Liver (tissue), 9 donors: ENCODE results near the gene CTNNBL1. TPM values are rescaled to one million over a fixed set of nuclear protein-coding genes. Genes with fewer than 3 reads are reported as not detected.

Experiments
- DNase-seq: peaks from one replicate; pipeline ENCODE4 v3.0.0-alpha.2; 2017; ENCODE audit warnings: low spot score
- H3K27ac ChIP-seq, 2 donors: one replicate each; pipeline ENCODE4 v1.7.0; 2013; ENCODE audit warnings: inconsistent platforms in 2 of 2, low read length in 2 of 2, control low read depth in 1 of 2, low read depth in 1 of 2, mild to moderate bottlenecking in 1 of 2
- H3K27me3 ChIP-seq, 4 donors: one replicate each; pipeline versions ENCODE4 v1.6.1 to v1.7.0; 2013; ENCODE audit warnings: low read length in 3 of 4, inconsistent platforms in 1 of 4, mild to moderate bottlenecking in 1 of 4, moderate library complexity in 1 of 4; ENCODE audit not compliant: control insufficient read depth in 4 of 4, insufficient read depth in 4 of 4
- H3K36me3 ChIP-seq, 4 donors: one replicate each; pipeline versions ENCODE4 v1.6.1 to v1.7.0; 2013; ENCODE audit warnings: low read length in 3 of 4, mild to moderate bottlenecking in 3 of 4, low read depth in 1 of 4, moderate library complexity in 1 of 4; ENCODE audit not compliant: control insufficient read depth in 4 of 4, insufficient read depth in 3 of 4
- H3K4me1 ChIP-seq, 4 donors: one replicate each; pipeline versions ENCODE4 v1.6.1 to v1.7.0; 2013; ENCODE audit warnings: low read length in 3 of 4, mild to moderate bottlenecking in 3 of 4, moderate library complexity in 1 of 4; ENCODE audit not compliant: control insufficient read depth in 4 of 4, insufficient read depth in 4 of 4
- H3K4me3 ChIP-seq, 3 donors: one replicate each; pipeline versions ENCODE4 v1.6.1 to v1.7.0; 2013; ENCODE audit warnings: low read length in 3 of 3, control low read depth in 1 of 3, low read depth in 1 of 3, mild to moderate bottlenecking in 1 of 3
- H3K9ac ChIP-seq, 2 donors: one replicate each; pipeline ENCODE4 v1.7.0; 2013; ENCODE audit warnings: low read length in 2 of 2, mild to moderate bottlenecking in 2 of 2, moderate library complexity in 2 of 2, control low read depth in 1 of 2, low read depth in 1 of 2
- H3K9me3 ChIP-seq, 4 donors: one replicate each; pipeline versions ENCODE4 v1.6.1 to v1.7.0; 2013; ENCODE audit warnings: low read length in 3 of 4; ENCODE audit not compliant: control insufficient read depth in 4 of 4
- CTCF ChIP-seq: fragments of 150-350 bp; IDR thresholded peaks from 2 replicates; pipeline ENCODE4 v1.5.1; 2017; ENCODE audit warnings: improper control_type of control experiment, low read depth, low read length; ENCODE audit not compliant: missing input control
- EGR1 ChIP-seq, 2 donors: IDR thresholded peaks; 2 replicates each; pipeline ENCODE4 v1.6.1; 2016 to 2018; ENCODE audit warnings: antibody characterized with exemption in 2 of 2, low read depth in 2 of 2
- FOXA1 ChIP-seq: IDR thresholded peaks from 2 replicates; pipeline ENCODE4 v1.6.1; 2016; ENCODE audit warnings: antibody characterized with exemption
- FOXA2 ChIP-seq: IDR thresholded peaks from 2 replicates; pipeline ENCODE4 v1.6.1; 2016; ENCODE audit warnings: antibody characterized with exemption
- HNF4A ChIP-seq, 2 donors: conservative IDR thresholded peaks; 2 replicates each; pipeline ENCODE4 v1.6.1; 2016; ENCODE audit warnings: antibody characterized with exemption in 2 of 2, mild to moderate bottlenecking in 2 of 2
- JUND ChIP-seq, 2 donors: IDR thresholded peaks; 2 replicates each; pipeline ENCODE4 v1.6.1; 2016; ENCODE audit warnings: antibody characterized with exemption in 2 of 2
- MAX ChIP-seq: IDR thresholded peaks from 2 replicates; pipeline ENCODE4 v1.6.1; 2016; ENCODE audit warnings: antibody characterized with exemption
- NR2F2 ChIP-seq: IDR thresholded peaks from 2 replicates; pipeline ENCODE4 v1.6.1; 2016; ENCODE audit warnings: antibody characterized with exemption
- RAD21 ChIP-seq, 2 donors: IDR thresholded peaks; 2 replicates each; pipeline ENCODE4 v1.6.1; 2016; ENCODE audit warnings: antibody characterized with exemption in 2 of 2, mild to moderate bottlenecking in 2 of 2
- RXRA ChIP-seq, 2 donors: IDR thresholded peaks; 2 replicates each; pipeline ENCODE4 v1.6.1; 2017 to 2018; ENCODE audit warnings: antibody characterized with exemption in 2 of 2, mild to moderate bottlenecking in 1 of 2
- SP1 ChIP-seq: IDR thresholded peaks from 2 replicates; pipeline ENCODE4 v1.6.1; 2018; ENCODE audit warnings: antibody characterized with exemption, mild to moderate bottlenecking
- YY1 ChIP-seq: IDR thresholded peaks from 2 replicates; pipeline ENCODE4 v1.6.1; 2016; ENCODE audit warnings: antibody characterized with exemption, mild to moderate bottlenecking
- ZBTB33 ChIP-seq: IDR thresholded peaks from 2 replicates; pipeline ENCODE4 v1.6.1; 2016; ENCODE audit warnings: antibody characterized with exemption
- WGBS: extraction: QIAGEN DNeasy Blood & Tissue Kit; methylation state at CpG from one replicate; pipeline ENCODE4 v1.1.7; 2013; 5-methylcytosine and 5-hydroxymethylcytosine counted together
- polyA plus RNA-seq, 2 donors: library from polyadenylated mRNA; stranded (reverse) in 1 of 2; unstranded in 1 of 2; fragments of 200-250 nt in 1 of 2; fragments of >200 nt in 1 of 2; fragmentation: Nextera tagmentation in 1 of 2; extraction: Ambion mirVana in 1 of 2; gene quantifications; one replicate each; pipeline versions ENCODE4 v1.2.1 to v1.2.3, GENCODE V29; 2013 to 2015
- total RNA-seq, 2 donors: library from RNA; depleted of rRNA; stranded (reverse); fragments of >200 nt; gene quantifications; one replicate each; pipeline ENCODE4 v1.2.3, GENCODE V29; 2014
- TF ChIP-seq, protein P1 (sequence below): IDR thresholded peaks from 2 replicates; pipeline ENCODE4 v1.6.1; 2016; ENCODE audit warnings: antibody characterized with exemption, mild to moderate bottlenecking
- donor health status: healthy.
- donor health status: healthy.
- donor health status: healthy.
- donor health status: healthy.
- donor health status: healthy.

CTNNBL1 gene
- total and polyA plus RNA-seq, 4 donors: 18.3 to 25.4 (median 20.3) TPM

DNA sequence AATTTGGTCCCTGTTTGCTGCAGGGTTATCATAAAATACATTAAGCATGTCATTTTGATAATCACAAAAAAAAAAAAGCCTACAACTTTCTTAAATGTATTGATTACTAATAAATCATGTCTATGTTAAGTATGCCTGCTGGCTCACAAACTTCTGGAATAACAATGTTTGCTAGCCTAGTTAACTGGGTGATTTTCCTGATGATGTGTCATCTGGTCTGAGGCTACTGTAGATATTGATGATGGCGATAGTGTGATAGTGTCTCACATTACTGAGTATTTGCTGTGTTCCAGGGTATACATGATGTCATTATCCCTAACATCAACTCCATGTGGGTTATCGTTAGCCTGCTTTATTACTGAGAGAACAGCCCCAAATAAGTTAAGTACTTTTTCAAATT is 122.9 kb downstream of the CTNNBL1 start:
- Histone ChIP-seq H3K27ac (no peak overlapping the region), H3K9me3 (no peaks in the 10 kb centered on the region), H3K9ac (no peak overlapping the region), H3K27me3 (no peaks in the 10 kb centered on the region), H3K36me3 (peaks cover 0 to 2% (median 0%) of the 10 kb centered on the region in 4 donors), H3K4me1 (no peaks in the 10 kb centered on the region), H3K4me3 (no peak overlapping the region)
- DNase-seq: no peak
- TF ChIP-seq, protein P1, sequence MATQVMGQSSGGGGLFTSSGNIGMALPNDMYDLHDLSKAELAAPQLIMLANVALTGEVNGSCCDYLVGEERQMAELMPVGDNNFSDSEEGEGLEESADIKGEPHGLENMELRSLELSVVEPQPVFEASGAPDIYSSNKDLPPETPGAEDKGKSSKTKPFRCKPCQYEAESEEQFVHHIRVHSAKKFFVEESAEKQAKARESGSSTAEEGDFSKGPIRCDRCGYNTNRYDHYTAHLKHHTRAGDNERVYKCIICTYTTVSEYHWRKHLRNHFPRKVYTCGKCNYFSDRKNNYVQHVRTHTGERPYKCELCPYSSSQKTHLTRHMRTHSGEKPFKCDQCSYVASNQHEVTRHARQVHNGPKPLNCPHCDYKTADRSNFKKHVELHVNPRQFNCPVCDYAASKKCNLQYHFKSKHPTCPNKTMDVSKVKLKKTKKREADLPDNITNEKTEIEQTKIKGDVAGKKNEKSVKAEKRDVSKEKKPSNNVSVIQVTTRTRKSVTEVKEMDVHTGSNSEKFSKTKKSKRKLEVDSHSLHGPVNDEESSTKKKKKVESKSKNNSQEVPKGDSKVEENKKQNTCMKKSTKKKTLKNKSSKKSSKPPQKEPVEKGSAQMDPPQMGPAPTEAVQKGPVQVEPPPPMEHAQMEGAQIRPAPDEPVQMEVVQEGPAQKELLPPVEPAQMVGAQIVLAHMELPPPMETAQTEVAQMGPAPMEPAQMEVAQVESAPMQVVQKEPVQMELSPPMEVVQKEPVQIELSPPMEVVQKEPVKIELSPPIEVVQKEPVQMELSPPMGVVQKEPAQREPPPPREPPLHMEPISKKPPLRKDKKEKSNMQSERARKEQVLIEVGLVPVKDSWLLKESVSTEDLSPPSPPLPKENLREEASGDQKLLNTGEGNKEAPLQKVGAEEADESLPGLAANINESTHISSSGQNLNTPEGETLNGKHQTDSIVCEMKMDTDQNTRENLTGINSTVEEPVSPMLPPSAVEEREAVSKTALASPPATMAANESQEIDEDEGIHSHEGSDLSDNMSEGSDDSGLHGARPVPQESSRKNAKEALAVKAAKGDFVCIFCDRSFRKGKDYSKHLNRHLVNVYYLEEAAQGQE: no peak
- TF ChIP-seq ZBTB33 (no peak), RXRA (IDR thresholded peaks at IDR 0.05) (no peak), RAD21 (IDR thresholded peaks at IDR 0.05) (no peak), JUND (IDR thresholded peaks at IDR 0.05) (no peak)
- WGBS: 96% methylated on average over 2 of the region's 2 CpGs

- Histone ChIP-seq H3K9me3 (no peaks in the 10 kb centered on the region), H3K36me3 (peaks cover 0 to 2% (median 0%) of the 10 kb centered on the region in 4 donors), H3K9ac (no peak overlapping the region), H3K4me3 (no peak overlapping the region), H3K27me3 (no peaks in the 10 kb centered on the region), H3K4me1 (no peaks in the 10 kb centered on the region), H3K27ac (no peak overlapping the region)
- TF ChIP-seq SP1: no peak
- TF ChIP-seq, protein P1: no peak
- no peak for TF ChIP-seq MAX
- no peak for TF ChIP-seq EGR1 (IDR thresholded peaks at IDR 0.05; ENCODE audit: low read depth in 2 of 2)
- no peak for TF ChIP-seq RAD21 (IDR thresholded peaks at IDR 0.05)
- no peak for TF ChIP-seq NR2F2
- TF ChIP-seq FOXA1: no peak
- TF ChIP-seq JUND (IDR thresholded peaks at IDR 0.05): no peak
- TF ChIP-seq HNF4A (conservative IDR thresholded peaks at IDR 0.05): no peak
- no peak for TF ChIP-seq YY1
- no peak for TF ChIP-seq FOXA2
- no peak for TF ChIP-seq CTCF
- no peak for TF ChIP-seq ZBTB33
- no peak for DNase-seq
These were observed 127.9 kb downstream of the CTNNBL1 start for GRCh38 chr20:37821696-37822095.
